Neural progenitor cell (in vitro differentiated cells): Measurements from ENCODE around the gene ALK. TPM values are rescaled to one million over a fixed set of nuclear protein-coding genes. Genes with fewer than 3 reads are reported as not detected.

Experiments used
- DNase-seq: peaks from one replicate; pipeline ENCODE4 v3.0.0-alpha.2; 2016; ENCODE audit warnings: low spot score
- H2AFZ ChIP-seq: fragments of 200-600 bp; sonication (generic); replicated peaks from 2 replicates; pipeline ENCODE4 v1.6.1; 2016; ENCODE audit warnings: antibody characterized with exemption
- H3F3A ChIP-seq: fragments of 200-600 bp; sonication (generic); 2 replicates; pipeline ENCODE4 v1.6.1; 2016; ENCODE audit warnings: antibody characterized with exemption, low read depth
- H3K27ac ChIP-seq: fragments of 200-600 bp; sonication (generic); 2 replicates; pipeline ENCODE4 v1.5.1; 2016; ENCODE audit warnings: mild to moderate bottlenecking
- H3K27me3 ChIP-seq: fragments of 200-600 bp; sonication (generic); 2 replicates; pipeline ENCODE4 v1.6.1; 2016; ENCODE audit warnings: mild to moderate bottlenecking, moderate library complexity
- H3K36me3 ChIP-seq: fragments of 200-600 bp; sonication (generic); 2 replicates; pipeline ENCODE4 v1.5.1; 2016
- H3K4me1 ChIP-seq: fragments of 200-600 bp; sonication (generic); 2 replicates; pipeline ENCODE4 v1.6.1; 2016; ENCODE audit warnings: mixed run types
- H3K4me2 ChIP-seq: fragments of 200-600 bp; sonication (generic); 2 replicates; pipeline ENCODE4 v1.6.1; 2016
- H3K4me3 ChIP-seq: fragments of 200-600 bp; sonication (generic); 2 replicates; pipeline ENCODE4 v1.5.1; 2016
- H3K79me2 ChIP-seq: fragments of 200-600 bp; sonication (generic); 2 replicates; pipeline ENCODE4 v1.6.1; 2016; ENCODE audit warnings: low read depth
- H3K9ac ChIP-seq: fragments of 200-600 bp; sonication (generic); 2 replicates; pipeline ENCODE4 v1.6.1; 2016
- H3K9me3 ChIP-seq: fragments of 200-600 bp; sonication (generic); 2 replicates; pipeline ENCODE4 v1.5.1; 2016; ENCODE audit warnings: low read depth
- H4K20me1 ChIP-seq: fragments of 200-600 bp; sonication (generic); 2 replicates; pipeline ENCODE4 v1.6.1; 2016; ENCODE audit warnings: low read depth
- H3K27ac Mint-ChIP-seq: 3 replicates; pipeline ENCODE4 v1.8.0; 2021; ENCODE audit warnings: mixed read lengths
- H3K27me3 Mint-ChIP-seq: 2 replicates; pipeline ENCODE4 v1.8.0; 2022; ENCODE audit warnings: low read depth, mild to moderate bottlenecking, inconsistent platforms, moderate library complexity, mixed read lengths; ENCODE audit not compliant: insufficient read depth
- H3K36me3 Mint-ChIP-seq: 3 replicates; pipeline ENCODE4 v1.8.0; 2021; ENCODE audit warnings: mixed read lengths
- H3K4me1 Mint-ChIP-seq: 3 replicates; pipeline ENCODE4 v1.8.0; 2021; ENCODE audit warnings: mixed read lengths
- H3K4me3 Mint-ChIP-seq: 3 replicates; pipeline ENCODE4 v1.8.0; 2021; ENCODE audit warnings: mild to moderate bottlenecking, moderate library complexity, mixed read lengths
- H3K9me3 Mint-ChIP-seq: 3 replicates; pipeline ENCODE4 v1.8.0; 2020; ENCODE audit warnings: mixed read lengths
- CTCF ChIP-seq: fragments of 200-600 bp; sonication (generic); IDR thresholded peaks from 2 replicates; pipeline ENCODE4 v1.5.1; 2017; ENCODE audit warnings: antibody characterized with exemption, mild to moderate bottlenecking
- EZH2 ChIP-seq: fragments of 200-600 bp; sonication (generic); IDR thresholded peaks from 2 replicates; pipeline ENCODE4 v1.6.1; 2017; ENCODE audit warnings: antibody characterized with exemption, mild to moderate bottlenecking, moderate library complexity
- EZH2phosphoT487 ChIP-seq: fragments of 200-600 bp; sonication (generic); IDR thresholded peaks from 2 replicates; pipeline ENCODE4 v1.6.1; 2017; ENCODE audit warnings: antibody characterized with exemption
- total RNA-seq: library from RNA; depleted of rRNA; stranded (reverse); fragments of >200 nt; gene quantifications from 2 replicates; pipeline ENCODE4 v1.2.3, GENCODE V29; 2015; ENCODE audit warnings: low replicate concordance

ALK gene
- total RNA-seq, 1 donor from 2014 or later, result not detected

DNA sequence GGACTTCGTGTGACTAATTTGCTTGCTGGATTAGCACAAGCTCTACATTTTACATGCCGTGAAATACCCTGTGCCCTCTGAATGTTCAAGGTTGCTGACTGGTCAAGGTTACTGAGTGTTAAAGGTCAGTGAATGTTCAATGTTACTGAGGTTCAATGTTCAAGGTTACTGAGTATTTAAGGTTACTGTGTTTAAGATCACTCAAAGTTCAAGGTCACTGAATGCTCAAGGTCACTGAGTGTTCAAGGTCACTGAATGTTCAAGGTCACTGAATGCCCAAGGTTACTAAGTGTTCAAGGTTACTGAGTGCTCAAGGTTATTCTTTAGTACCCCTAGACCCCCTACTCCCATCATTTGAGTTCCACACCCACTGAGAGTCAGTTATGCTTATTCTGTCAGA is 528.6 kb downstream of the ALK start:
- Histone ChIP-seq H3K4me1 (peaks cover 8% of the 10 kb centered on the region), H3K4me3 (no peak overlapping the region), H3K9ac (no peak overlapping the region), H3K9me3 (no peaks in the 10 kb centered on the region), H4K20me1 (no peaks in the 10 kb centered on the region), H3F3A (peaks cover 3% of the 10 kb centered on the region), H3K79me2 (no peaks in the 10 kb centered on the region), H2AFZ (no peak overlapping the region), H3K27me3 (no peaks in the 10 kb centered on the region), H3K4me2 (no peak overlapping the region), H3K36me3 (no peaks in the 10 kb centered on the region), H3K27ac (no peak overlapping the region)
- no peaks in the 10 kb centered on the region for H3K36me3 Mint-ChIP-seq
- DNase-seq, result no peak
- peaks cover 31% of the 10 kb centered on the region for H3K4me1 Mint-ChIP-seq
- TF ChIP-seq CTCF (no peak), EZH2 (no peak), EZH2phosphoT487 (no peak)
- no peaks in the 10 kb centered on the region for H3K9me3 Mint-ChIP-seq
- H3K27ac Mint-ChIP-seq, result no peak overlapping the region
- no peak overlapping the region for H3K4me3 Mint-ChIP-seq
- H3K27me3 Mint-ChIP-seq, result peaks cover 6% of the 10 kb centered on the region

GRCh38 chr2:29390136-29390535 is 531.2 kb downstream of the ALK start:
- Histone ChIP-seq H3K4me1 (peaks cover 8% of the 10 kb centered on the region), H3K9me3 (no peaks in the 10 kb centered on the region), H3K4me3 (no peak overlapping the region), H3K36me3 (no peaks in the 10 kb centered on the region), H3K27ac (no peak overlapping the region), H3K4me2 (no peak overlapping the region), H3K27me3 (no peaks in the 10 kb centered on the region), H3K9ac (no peak overlapping the region), H3F3A (peaks cover 3% of the 10 kb centered on the region), H4K20me1 (no peaks in the 10 kb centered on the region), H2AFZ (no peak overlapping the region), H3K79me2 (no peaks in the 10 kb centered on the region)
- Mint-ChIP-seq H3K27me3 (peaks cover 6% of the 10 kb centered on the region), H3K4me3 (no peak overlapping the region), H3K4me1 (peaks cover 30% of the 10 kb centered on the region), H3K36me3 (no peaks in the 10 kb centered on the region), H3K27ac (no peak overlapping the region), H3K9me3 (no peaks in the 10 kb centered on the region)
- DNase-seq, result no peak
- TF ChIP-seq EZH2, result no peak
- no peak for TF ChIP-seq EZH2phosphoT487
- TF ChIP-seq CTCF, result no peak

DNA sequence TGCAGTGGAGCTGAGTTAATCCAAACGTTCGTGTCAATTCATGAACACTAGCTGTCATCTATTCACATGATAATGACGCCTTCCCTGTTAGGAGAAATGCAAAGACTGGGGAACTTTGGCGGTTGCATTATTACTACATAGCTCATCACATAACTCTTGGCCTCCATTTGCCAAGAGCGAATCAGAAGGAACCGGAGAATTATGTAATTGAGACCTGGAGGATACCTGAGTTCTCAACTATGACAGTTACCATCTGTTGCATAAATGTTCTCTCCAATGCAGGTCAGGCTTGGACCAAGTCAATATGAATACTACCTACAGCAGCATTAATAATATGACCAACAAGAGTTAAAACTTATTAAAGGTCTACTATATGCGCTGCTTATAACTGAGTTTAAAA is 531.7 kb downstream of the ALK start:
- H3K79me2 ChIP-seq, result no peaks in the 10 kb centered on the region
- H3K4me3 ChIP-seq, result no peak overlapping the region
- H3K27ac ChIP-seq, result no peak overlapping the region
- peaks cover 6% of the 10 kb centered on the region for H3K4me1 ChIP-seq
- H3K9me3 ChIP-seq, result no peaks in the 10 kb centered on the region
- no peaks in the 10 kb centered on the region for H3K36me3 ChIP-seq
- peaks cover 2% of the 10 kb centered on the region for H3F3A ChIP-seq
- no peaks in the 10 kb centered on the region for H3K27me3 ChIP-seq
- H4K20me1 ChIP-seq, result no peaks in the 10 kb centered on the region
- no peak for TF ChIP-seq CTCF
- no peak for TF ChIP-seq EZH2
- TF ChIP-seq EZH2phosphoT487, result no peak
- DNase-seq, result no peak
- peaks cover 6% of the 10 kb centered on the region for H3K27me3 Mint-ChIP-seq
- H3K4me3 Mint-ChIP-seq, result no peak overlapping the region
- no peaks in the 10 kb centered on the region for H3K36me3 Mint-ChIP-seq
- H3K9ac ChIP-seq, result no peak overlapping the region
- no peak overlapping the region for H2AFZ ChIP-seq
- no peak overlapping the region for H3K4me2 ChIP-seq
- no peak overlapping the region for H3K27ac Mint-ChIP-seq
- peaks cover 26% of the 10 kb centered on the region for H3K4me1 Mint-ChIP-seq
- no peaks in the 10 kb centered on the region for H3K9me3 Mint-ChIP-seq
